IPS-NIHi11 (cell line): ENCODE data around the gene DOK3.
"Not testable (repeated sequence)": the region's sequence is repeated elsewhere in the genome, so short reads cannot be mapped to it uniquely, and the experiment has no call there.

Experiments used
- DNase-seq: peaks from one replicate; pipeline ENCODE4 v3.0.0; 2012; ENCODE audit warnings: mixed read lengths, low spot score

DOK3 gene

DNA sequence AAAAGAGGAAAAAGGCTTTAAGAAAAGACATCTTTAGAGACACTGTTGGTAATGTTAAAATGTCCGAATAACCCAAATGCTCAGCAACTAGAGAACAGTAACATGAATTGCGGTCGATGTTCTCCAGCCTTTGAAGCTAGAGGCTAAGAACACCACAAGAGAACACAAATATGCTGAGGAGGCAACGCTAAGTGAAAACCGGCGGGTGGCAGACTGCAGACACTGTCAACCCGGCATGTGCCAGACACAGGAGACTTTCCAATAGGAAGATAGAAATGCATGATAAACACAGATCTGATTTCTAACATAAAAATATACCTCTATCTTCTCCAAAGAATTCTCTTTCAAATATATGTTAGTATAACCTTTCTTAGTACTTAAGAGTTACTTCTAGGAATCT lies 25.5 kb upstream of the DOK3 start:
- no peak for DNase-seq

DNA sequence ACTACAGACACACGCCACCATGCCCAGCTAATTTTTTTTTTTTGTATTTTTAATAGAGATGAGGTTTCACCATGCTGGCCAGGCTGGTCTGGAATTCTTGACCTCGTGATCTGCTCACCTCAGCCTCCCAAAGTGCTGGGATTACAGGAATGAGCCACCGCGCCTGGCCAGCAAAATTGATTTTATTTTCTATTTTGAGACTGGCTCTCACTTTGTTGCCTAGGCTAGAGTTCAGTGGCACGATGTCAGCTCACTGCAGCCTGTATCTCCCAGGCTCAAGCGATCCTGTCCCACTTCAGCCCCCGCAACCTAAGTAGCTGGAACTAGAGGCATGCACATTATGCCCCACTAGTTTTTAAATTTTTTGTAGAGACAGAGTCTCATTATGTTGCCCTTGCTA lies 24.8 kb upstream of the DOK3 start:
- DNase-seq = not testable (repeated sequence)

DNA sequence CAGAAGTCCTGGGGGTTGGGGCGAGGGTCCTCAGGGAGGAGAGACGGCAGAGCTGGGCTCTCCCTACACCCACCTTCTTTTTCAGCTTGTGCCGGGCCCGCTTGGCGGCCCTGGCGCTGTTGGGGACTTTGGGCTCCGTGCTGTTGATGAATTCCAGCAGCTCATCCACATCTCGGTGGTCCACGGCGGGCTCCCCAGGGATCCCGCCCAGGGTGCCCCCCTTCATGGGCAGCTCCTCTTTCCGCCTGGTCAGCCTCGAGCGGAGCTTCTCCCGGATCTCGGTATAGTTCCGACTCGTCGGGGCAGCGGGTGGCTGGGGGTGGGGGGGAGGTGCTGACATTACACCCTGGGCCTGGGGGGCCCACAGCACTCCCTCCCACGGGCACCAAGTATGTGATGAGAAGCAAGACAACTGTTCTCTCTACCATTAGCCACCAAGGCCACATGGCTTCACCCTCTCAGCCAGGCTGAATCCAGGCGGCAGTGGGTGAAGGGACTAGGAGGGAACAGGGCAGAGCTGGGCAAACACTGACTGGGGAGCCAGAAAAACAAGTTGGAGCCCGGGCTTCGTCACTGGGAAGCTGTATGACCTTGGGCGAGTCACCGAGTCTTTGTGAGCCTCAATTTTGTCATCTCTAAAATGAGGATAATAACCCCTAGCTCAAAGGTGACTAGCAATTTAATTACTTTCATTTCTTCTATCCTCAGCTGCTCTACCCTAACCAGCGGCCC lies 21.7 kb upstream of the DOK3 start:
- DNase-seq = no peak

DNA sequence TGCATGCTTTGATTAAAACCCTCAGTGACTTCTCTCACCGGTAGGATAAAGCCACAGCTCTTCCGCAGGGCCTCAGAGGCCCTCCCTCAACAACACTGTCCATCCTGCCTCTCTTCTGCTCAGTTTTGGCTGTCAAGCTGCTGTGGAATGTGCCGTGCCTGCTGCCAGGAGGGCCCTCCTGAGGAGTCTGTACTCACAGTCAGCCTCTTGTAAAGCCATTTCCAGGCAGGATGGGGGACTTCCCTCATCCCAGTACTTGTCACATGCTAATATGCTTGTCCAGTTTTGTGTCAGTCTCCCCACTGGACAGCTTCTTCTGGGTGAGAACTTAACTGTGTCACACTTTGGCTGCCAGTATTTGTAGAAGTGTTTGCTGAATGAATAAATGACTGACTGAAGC lies 21.0 kb upstream of the DOK3 start:
- DNase-seq = no peak

DNA sequence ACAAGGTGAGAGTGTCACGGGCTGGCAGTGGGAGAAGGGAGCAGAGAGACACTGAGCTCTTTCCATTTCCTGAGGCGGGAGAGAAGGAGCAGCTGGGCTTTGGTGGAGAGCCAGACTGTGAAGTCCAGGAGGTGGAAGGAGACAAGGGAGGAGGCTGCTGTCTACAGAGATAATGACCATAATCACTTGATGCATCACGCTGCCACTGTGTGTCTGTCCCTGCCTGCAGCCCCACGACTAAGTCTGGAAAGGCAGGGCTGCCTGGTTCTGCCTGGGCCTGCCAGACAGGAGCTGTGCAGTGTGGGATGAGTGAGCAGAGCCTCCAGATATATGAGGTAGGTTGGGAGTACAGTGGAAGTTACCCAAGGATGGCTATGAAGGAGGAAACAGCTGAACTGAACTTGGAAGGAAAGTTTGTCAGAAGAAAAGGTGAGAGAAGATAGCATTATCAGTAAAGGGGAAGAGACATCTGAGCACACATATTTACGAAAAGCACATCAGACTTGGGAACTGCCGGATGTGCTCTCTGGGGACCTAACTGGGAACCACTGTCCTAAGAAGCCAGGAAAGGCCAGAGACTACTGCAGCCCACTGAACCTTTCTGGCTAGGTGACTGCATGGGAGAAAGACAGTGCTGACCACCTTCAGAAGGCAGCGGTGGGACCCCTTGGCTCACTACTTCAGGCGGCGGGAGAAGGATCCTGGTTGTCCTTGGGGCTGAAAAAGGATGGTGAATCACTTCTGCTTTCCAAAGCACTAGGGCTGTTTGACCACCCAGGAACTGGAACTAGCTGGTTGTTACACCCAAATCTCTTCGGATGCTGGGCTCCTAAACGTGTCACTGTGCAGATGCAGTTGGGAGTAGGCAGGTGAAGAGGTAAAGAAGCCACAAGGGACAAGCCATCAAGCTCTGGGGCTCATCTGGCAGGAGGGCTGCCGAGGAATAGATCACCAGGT lies 19.9 kb upstream of the DOK3 start:
- no peak for DNase-seq

DNA sequence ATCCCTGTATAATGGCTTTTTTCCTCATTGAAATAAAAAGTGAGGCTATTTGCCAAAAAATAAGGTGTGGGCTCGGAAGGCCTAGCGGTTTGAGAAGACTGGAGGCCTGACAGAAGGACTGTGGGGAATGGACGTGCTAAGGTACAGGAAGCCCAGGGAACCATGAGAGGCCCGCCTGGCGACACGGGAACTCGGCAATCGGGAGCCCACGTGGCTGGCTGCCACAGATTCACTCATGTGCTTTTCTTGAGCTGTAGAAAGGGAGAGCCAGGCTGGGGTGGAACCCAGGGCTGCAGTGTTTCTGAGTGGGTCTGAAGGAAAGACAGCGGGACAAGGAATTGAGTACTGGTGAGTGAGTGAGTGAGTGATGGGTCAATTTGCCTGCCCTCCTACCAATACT lies 19.0 kb upstream of the DOK3 start:
- no peak for DNase-seq

DNA sequence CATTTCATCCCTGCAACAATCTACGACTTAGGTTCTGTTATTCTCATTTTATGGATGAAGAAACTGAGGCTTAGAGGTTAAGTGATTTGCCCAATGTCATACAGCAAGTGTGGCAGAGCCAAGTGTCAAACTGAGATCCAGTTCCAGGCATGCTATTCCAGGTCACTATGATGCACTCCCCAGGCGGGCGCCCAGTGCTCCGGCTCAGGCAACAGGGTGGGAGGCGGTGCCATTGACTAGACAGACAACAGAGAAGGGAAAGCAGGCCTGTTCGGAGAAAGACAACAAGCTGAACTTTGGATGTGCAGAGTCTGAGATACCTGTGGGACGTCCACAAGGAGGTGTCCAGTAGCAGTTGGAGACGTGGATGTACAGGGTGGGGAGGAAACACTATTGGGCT lies 18.0 kb upstream of the DOK3 start:
- DNase-seq = no peak

DNA sequence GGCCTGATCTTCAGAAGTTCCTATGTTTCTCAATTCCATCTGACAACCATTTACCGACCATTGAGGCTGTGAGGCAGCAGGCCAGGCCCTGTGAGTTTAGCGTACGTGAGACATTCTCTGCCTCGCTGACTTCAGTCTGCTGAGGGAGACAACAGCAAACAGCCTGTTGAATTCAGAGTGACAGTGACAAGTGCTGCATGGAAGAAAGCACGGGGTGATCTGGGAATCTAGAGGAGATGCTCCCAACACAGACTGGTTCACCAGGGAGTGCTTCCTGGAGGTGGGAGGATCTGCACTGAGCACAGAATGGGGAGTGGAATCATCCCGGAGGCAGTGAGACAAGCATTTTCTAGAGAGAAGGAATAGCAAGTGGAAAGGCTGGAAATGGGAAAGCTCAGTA lies 17.2 kb upstream of the DOK3 start:
- no peak for DNase-seq

DNA sequence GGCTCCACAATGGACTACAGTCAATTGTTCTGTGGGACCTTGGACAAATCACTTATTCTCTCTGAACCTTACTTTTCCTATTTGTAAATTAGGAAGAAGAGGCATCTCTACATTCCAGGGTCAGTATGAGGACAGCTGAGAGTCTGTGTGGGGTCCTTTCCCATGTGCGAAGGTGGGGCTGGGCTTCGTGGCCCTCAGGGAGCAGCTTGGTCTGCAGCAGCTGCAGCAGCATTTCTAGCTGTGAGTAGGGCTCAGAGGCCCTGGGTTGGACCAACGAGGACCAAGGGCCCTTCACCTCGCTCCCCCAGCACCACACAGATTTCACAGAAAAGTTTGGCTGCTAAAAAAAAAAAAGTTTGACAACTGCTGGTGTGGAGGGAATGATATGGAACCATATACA lies 16.6 kb upstream of the DOK3 start:
- no peak for DNase-seq

DNA sequence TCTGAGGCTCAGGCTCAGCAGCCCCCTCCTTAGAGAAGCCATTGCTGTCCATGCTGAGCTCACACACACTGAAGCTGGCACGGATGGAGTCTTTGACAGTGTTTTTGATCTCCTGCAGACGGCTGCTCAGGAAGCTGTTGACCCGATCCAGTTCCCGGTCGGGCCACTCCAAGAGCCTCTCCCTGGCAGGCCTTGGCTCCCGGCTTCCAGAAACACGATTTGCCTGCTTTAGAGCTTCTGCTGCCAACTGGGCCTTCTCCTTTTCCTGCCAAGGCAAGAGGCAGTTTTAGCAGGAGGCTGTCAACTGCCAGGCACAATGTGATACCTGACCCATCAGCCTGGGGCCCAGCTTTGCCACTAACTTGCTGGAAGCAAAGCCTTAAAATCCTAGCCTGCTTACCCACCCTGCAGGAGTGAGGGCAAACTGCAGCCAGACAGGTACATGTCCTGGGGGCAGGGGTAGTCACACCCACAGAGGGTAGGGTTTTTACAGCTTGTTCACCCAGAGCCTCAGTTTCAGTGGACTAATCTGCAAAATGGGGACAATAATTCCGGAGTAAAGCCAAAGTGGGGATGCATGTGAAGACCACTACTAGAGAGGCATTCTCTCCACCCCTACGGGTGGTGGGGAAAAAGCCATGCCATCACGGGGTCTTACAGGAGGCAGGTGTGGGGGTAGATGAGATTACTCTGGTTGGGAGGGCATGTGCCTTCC lies 15.5 kb upstream of the DOK3 start:
- no peak for DNase-seq

DNA sequence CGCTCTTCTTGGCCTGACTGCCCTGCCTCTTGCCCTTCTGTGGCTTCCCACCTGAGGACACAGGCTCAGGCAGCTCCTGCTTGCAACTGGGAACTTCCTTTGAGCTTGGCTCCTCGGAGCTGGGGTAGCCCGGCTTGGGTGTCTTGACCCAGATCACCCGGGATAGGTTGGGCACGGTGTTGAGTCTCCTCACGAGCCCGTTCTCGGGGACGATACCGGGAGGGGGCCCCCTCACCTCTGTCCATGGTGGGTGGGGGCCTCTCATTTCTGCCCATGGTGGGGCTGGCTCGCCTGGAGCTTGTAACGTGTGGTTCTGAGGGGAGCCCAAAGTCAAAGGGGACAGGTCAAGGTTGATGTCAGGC lies 14.9 kb upstream of the DOK3 start:
- DNase-seq = no peak

DNA sequence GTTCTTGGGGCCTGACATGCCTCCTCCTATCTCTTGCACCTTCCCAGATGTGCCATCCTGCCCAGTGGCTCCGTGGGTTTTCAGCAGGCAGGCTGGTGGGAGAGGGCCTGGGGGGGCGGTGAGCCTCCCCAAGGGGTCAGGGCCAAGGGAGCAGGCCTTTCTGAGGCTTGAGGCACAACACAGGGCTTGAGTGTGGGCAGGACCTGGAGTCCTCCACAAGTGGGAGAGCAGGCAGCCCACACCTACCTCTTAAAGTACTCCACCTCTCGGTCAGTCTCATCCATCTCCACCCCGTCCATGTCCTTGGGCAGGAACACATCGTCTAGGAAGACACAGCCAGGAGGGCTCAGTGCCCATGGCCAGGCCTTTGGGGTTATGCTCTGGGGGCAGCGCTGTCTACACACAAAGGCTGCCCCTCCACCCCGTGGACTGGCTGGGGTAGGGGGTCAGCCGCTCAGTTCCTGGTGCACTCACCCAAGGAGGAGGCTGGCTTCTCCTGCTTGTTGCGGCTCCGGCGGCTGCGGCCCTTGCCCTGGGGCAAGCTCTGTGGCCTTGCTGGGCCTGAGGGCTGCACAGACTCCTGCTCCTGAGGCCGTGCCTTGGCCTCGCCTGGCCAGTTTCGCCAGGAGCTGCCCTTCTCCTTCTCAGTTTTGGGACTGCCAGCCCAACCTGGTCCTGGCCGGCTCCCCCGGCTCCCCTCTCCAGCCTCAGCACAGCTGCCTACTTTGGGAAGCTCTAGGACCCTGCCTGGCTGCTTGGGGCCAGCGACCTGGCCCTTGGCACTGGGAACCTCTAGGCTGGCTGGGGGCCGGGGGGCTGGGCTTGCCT lies 14.3 kb upstream of the DOK3 start:
- DNase-seq = no peak

DNA sequence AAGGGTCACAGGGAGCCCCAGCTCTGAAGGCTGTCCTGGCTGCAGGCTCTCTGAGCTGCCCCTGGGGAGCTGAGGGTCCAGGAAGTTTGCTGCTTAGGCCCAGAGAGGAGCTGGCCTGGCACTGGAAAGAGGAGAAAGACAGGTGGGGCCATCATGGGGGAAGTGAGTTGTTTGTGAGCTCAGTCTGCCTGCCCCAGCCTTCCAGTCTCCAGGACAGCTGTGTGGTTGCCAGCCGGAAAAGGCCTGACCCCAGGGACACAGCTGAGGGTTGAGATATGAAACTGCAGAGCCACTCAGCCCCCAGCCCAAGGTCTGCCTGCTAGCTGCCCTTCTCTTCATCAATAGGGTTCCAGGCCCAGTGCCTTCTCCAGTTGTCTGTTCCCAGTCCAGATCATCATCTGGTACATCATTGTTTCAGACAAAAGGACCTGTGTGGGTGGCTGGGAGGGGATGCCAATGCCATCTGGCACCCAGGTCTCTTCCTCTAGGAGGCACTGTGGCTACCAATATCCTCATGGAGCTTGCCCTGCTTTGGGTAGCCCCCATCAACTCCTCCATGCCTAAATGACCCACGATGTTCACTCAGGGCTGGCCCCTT lies 11.4 kb upstream of the DOK3 start:
- no peak for DNase-seq

DNA sequence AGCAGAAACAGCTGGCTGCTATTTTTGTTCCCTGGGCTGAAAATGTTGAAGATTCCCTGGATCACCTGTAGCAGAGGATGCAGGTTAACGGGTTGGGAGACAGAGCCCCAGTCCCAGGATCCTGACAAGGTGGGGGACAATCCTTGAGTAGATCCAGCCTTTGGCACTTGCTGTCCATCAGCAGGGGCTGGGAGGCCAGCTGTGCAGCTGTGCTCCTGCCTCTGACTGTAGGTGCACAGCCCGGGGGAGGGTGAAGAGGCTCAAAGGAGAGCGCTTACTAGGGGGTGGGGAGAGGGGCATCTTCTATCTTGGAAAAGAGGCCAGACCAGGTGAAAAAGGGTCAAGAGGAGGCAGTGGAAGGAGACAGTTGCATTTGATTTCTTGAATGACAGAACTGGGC lies 10.6 kb upstream of the DOK3 start:
- DNase-seq = no peak

DNA sequence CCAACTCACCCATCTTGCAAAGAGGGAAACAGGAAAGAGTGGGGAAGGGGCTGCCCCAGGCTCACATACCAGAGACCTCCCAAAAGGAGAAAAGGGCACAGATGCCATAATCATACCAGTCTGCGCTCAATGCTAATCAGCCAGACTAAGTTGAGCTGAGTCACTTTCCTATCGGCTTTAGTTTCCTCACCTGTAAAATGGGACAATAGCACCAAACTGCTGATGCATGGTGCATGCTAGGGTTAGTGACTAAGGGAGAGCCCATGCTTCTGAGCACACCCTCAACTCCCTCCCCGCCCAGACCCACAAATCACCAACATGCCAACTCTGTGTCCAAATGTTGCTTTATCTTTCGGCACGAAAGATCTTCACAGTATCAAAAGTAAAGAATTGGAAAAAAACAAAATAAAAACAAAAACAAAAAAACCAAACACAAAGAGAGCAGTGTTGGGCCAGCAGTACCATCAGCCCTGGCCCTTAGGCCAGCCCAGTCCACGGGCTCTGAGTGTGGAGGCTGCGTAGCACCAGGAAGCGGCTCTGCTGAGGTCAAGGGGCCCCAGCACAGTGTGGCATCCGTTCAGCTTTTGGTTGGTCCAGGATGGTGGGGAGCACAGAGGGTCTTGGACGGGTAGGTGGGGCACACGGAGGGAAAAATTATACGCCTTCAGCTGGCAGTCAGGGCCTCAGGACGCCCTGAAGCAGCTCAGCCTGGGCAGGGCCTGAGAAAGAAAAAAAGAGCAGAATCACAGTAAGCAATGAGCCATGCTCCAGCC lies 10.0 kb upstream of the DOK3 start:
- DNase-seq = no peak

DNA sequence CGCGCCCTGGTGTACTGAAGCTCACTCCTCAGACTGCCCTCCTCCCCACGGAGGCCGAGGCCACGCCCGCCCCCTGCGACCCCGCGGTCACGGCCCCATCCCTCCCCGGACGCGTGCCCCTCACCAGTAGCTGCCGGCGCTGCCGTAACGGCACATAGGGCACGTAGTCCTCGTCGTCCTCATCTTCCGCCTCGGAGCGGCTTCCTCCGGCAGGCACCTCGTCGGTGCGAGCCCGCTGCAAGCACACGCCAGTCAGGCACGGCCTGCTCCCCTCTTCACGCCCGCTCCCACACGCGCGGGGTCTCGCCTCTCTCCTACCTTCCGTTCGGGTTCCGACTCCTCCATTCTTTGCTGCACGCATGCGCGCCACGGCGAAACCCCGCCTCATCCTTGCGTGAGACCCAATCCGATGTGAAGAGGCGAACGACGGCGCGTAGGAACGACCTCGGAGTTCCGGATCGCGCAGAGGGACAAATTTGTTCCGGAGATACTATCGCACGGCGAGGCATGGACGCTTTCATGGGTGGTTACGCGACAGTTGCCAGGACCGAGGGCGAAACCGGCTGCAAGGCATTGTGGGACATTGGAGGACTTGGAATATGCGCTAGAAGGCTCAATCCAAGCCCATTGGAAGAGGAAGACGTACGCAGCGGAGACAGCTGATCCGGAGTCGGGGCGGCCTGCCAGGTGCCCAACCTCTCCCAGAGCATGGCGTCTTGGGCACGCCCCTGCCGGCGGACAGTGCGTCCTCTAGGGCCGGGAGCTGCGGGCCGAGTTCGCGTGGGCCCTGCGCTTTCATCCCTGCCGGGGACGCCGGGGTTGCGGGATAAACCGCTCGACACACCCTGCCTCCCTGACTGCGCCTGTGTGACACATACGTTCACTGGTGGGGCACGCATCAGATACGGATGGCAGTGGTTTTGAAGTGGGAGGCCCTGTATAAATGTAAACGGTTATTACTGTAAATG lies 7.3 kb upstream of the DOK3 start, which contains the start of gene DDX41:
Gene DDX41, minus strand, starts transcription at position 361 of the 968 bp plus-strand sequence. Its CDS starts 16 bp downstream, at position 345.
- DNase-seq = peak; percentile 96

DNA sequence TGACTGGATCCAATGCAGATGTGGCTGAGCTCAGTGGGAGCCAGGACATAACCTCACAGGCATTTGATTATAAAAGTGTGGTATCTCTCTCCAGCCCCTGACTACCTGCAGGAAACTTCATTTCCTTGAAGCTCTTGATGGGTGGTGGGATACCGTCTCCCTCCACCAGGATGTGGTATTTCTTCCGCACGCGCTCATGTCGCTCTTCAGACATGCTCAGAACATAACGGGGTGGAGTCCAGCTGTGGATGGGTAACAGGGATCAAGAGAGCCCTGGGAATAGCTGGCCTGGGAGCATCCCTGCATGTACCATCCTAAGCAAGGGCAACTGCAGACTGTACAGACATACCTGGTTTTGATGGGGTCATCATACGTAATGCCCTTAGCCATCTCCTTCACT lies 6.0 kb upstream of the DOK3 start:
- DNase-seq = no peak

DNA sequence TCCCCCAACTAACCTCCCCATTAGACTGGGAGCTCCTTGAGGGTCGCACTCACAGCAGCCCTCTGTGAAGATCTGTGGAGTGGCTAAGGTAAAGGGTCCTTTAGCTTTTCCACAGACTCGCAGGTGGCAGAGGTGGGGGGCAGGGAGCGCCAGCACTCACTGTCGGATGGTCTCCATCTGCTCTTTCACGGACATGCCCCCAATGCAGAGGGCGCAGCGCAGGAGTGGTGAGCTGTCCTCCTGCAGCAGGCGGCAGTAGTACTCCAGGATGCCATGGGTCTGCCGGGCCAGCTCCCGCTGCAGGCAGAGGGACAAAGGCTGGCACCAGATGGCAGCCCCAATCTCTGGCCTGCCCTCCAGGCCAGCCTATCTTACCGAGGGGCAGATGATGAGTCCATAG lies 4.9 kb upstream of the DOK3 start:
- DNase-seq = no peak

DNA sequence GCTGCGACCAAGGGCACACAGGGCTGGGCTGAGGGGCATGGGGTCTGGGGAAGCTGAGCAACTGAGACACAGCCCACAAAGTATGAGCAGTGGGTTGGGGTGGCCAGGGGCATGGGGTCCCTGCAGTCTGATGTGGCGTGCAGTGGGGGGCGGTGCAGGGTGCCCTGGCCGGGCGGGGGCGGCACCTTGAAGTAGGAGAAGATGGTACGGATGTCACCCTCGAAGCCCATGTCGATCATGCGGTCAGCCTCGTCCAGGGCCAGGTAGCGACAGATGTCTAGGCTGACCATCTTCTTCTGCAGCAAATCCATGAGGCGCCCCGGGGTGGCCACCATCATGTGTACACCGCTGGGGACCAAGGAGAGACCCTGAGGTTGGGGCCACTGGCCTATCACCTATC lies 3.9 kb upstream of the DOK3 start:
- no peak for DNase-seq
